SK-N-SH (cell line): ENCODE results near the gene USP36. TPM values are rescaled to one million over a fixed set of nuclear protein-coding genes. Genes with fewer than 3 reads are reported as not detected.
A peak's percentile ranks its signal among the peaks of the same experiment; 100 is the strongest.
"Not testable (repeated sequence)": the region's sequence is repeated elsewhere in the genome, so short reads cannot be mapped to it uniquely, and the experiment has no call there.

ENCODE experiments used
- CTCF ChIA-PET: fragments of 300-600, 350-600 bp; formaldehyde crosslinking; extraction: SDS; loops from one replicate; lab custom pipeline; 2021; lab: Yijun Ruan, JAX
- POLR2A ChIA-PET: fragments of 350-600 bp; sonication (Branson Sonifier 250); formaldehyde crosslinking; extraction: SDS; loops from one replicate; lab custom pipeline; 2020; ENCODE audit warnings: antibody characterized with exemption, inconsistent platforms; lab: Yijun Ruan, JAX
- DNase-seq: peaks from one replicate; pipeline ENCODE4 v3.0.0; 2012
- H2AFZ ChIP-seq: fragments of 200-600 bp; sonication (generic); 2 replicates; pipeline ENCODE4 v1.8.1; 2016; ENCODE audit warnings: antibody characterized with exemption, mild to moderate bottlenecking, low read depth
- H3F3A ChIP-seq: fragments of 200-600 bp; sonication (generic); replicated peaks from 2 replicates; pipeline ENCODE3; 2016; ENCODE audit warnings: antibody characterized with exemption, mild to moderate bottlenecking; ENCODE audit not compliant: insufficient read depth
- H3K27ac ChIP-seq, 2 experiments: fragments of 200-500 bp in 1 of 2; fragments of 200-600 bp in 1 of 2; sonication (Bioruptor generic) in 1 of 2; sonication (generic), shearing (Covaris generic) in 1 of 2; 2 replicates each; pipeline versions ENCODE4 v1.5.1 to v1.6.1; 2014 to 2016; ENCODE audit warnings: low read depth in 2 of 2, inconsistent platforms in 1 of 2, low read length in 1 of 2, mild to moderate bottlenecking in 1 of 2, mixed read lengths in 1 of 2
- H3K27me3 ChIP-seq: fragments of 200-600 bp; sonication (generic), shearing (Covaris generic); 2 replicates; pipeline ENCODE4 v1.6.1; 2016; ENCODE audit warnings: mixed run types; ENCODE audit not compliant: insufficient read depth
- H3K36me3 ChIP-seq, 2 experiments: fragments of 200-500 bp in 1 of 2; fragments of 200-600 bp in 1 of 2; sonication (Bioruptor generic) in 1 of 2; sonication (generic) in 1 of 2; replicated peaks in 1 of 2; 2 replicates each; pipeline versions ENCODE3 to v1.5.1; 2014 to 2016; ENCODE audit warnings: low read length in 1 of 2, mild to moderate bottlenecking in 1 of 2; ENCODE audit not compliant: insufficient read depth in 2 of 2, control insufficient read depth in 1 of 2
- H3K4me1 ChIP-seq, 2 experiments: fragments of 200-500 bp in 1 of 2; fragments of 200-600 bp in 1 of 2; sonication (Bioruptor generic) in 1 of 2; sonication (generic), shearing (Covaris generic) in 1 of 2; 2 replicates each; pipeline versions ENCODE4 v1.5.1 to v1.6.1; 2014 to 2016; ENCODE audit warnings: low read depth in 1 of 2, low read length in 1 of 2, mixed run types in 1 of 2; ENCODE audit not compliant: insufficient read depth in 2 of 2, control insufficient read depth in 1 of 2
- H3K4me2 ChIP-seq: fragments of 200-600 bp; sonication (generic), shearing (Covaris generic); 2 replicates; pipeline ENCODE4 v1.6.1; 2017; ENCODE audit warnings: mixed run types
- H3K4me3 ChIP-seq, 2 experiments: fragments of 200-500 bp in 1 of 2; fragments of 200-600 bp in 1 of 2; sonication (Bioruptor generic) in 1 of 2; sonication (generic), shearing (Covaris generic) in 1 of 2; 2 replicates each; pipeline versions ENCODE4 v1.5.1 to v1.8.1; 2014 to 2016; ENCODE audit warnings: low read depth in 2 of 2, inconsistent platforms in 1 of 2, low read length in 1 of 2, mild to moderate bottlenecking in 1 of 2, mixed read lengths in 1 of 2, moderate library complexity in 1 of 2
- H3K79me2 ChIP-seq: fragments of 200-600 bp; sonication (generic); 2 replicates; pipeline ENCODE4 v1.8.1; 2017; ENCODE audit warnings: mild to moderate bottlenecking; ENCODE audit not compliant: insufficient read depth
- H3K9ac ChIP-seq: fragments of 200-600 bp; sonication (generic); 2 replicates; pipeline ENCODE4 v1.6.1; 2017; ENCODE audit warnings: mixed run types
- H3K9me2 ChIP-seq: fragments of 200-600 bp; sonication (generic); 2 replicates; pipeline ENCODE4 v1.6.1; 2017; ENCODE audit warnings: mixed run types
- H3K9me3 ChIP-seq: fragments of 200-600 bp; sonication (generic); 2 replicates; pipeline ENCODE4 v1.6.1; 2017; ENCODE audit warnings: mixed run types, mild to moderate bottlenecking, moderate library complexity
- H4K20me1 ChIP-seq: fragments of 200-600 bp; sonication (generic); 2 replicates; pipeline ENCODE4 v1.6.1; 2017; ENCODE audit warnings: mild to moderate bottlenecking, mixed run types; ENCODE audit not compliant: insufficient read depth
- ELF1 ChIP-seq: IDR thresholded peaks from 2 replicates; pipeline ENCODE4 v1.4.0; 2012
- EP300 ChIP-seq, 2 experiments: IDR thresholded peaks; 2 replicates each; pipeline versions ENCODE4 v1.4.0 to v1.6.1; 2012; ENCODE audit warnings: borderline replicate concordance in 1 of 2, low read depth in 1 of 2, low read length in 1 of 2
- EZH2phosphoT487 ChIP-seq: fragments of 200-600 bp; sonication (generic); IDR thresholded peaks from 2 replicates; pipeline ENCODE4 v1.6.1; 2017; ENCODE audit warnings: low read depth, mixed run types, mild to moderate bottlenecking, antibody characterized with exemption, moderate library complexity, borderline replicate concordance
- FOXJ3 ChIP-seq: sonication (generic); formaldehyde crosslinking; IDR thresholded peaks from 2 replicates; pipeline ENCODE4 v1.5.1; 2020; ENCODE audit warnings: mild to moderate bottlenecking, missing genetic modification reagents
- GABPA ChIP-seq: IDR thresholded peaks from 2 replicates; pipeline ENCODE4 v1.4.0; 2012; ENCODE audit warnings: low read depth, mild to moderate bottlenecking
- MXI1 ChIP-seq: IDR thresholded peaks from 2 replicates; pipeline ENCODE4 v1.6.1; 2012; ENCODE audit warnings: mild to moderate bottlenecking, low read depth, low read length, improper control_type of control experiment
- NRF1 ChIP-seq: IDR thresholded peaks from 2 replicates; pipeline ENCODE4 v1.6.1; 2012; ENCODE audit warnings: low read depth, mild to moderate bottlenecking, low read length
- RAD21 ChIP-seq: IDR thresholded peaks from 2 replicates; pipeline ENCODE4 v1.6.1; 2012; ENCODE audit warnings: mild to moderate bottlenecking, low read length
- RCOR1 ChIP-seq: fragments of 150-350 bp; IDR thresholded peaks from 2 replicates; pipeline ENCODE4 v1.6.1; 2017; ENCODE audit warnings: antibody characterized with exemption, low read length
- REST ChIP-seq: IDR thresholded peaks from 2 replicates; pipeline ENCODE4 v1.6.1; 2012; ENCODE audit warnings: mild to moderate bottlenecking, low read depth, low read length, moderate library complexity
- RFX5 ChIP-seq: IDR thresholded peaks from 2 replicates; pipeline ENCODE4 v1.6.1; 2012; ENCODE audit warnings: mild to moderate bottlenecking, improper control_type of control experiment, low read length
- SIN3A ChIP-seq: IDR thresholded peaks from 2 replicates; pipeline ENCODE4 v1.6.1; 2012; ENCODE audit warnings: low read depth, mild to moderate bottlenecking, low read length, moderate library complexity, borderline replicate concordance
- TAF1 ChIP-seq: IDR thresholded peaks from 2 replicates; pipeline ENCODE4 v1.6.1; 2012; ENCODE audit warnings: low read depth, mild to moderate bottlenecking, low read length, moderate library complexity, borderline replicate concordance
- TCF12 ChIP-seq: IDR thresholded peaks from 2 replicates; pipeline ENCODE4 v1.4.0; 2012
- USF1 ChIP-seq: IDR thresholded peaks from 2 replicates; pipeline ENCODE4 v1.4.0; 2012; ENCODE audit warnings: low read depth, borderline replicate concordance
- USF2 ChIP-seq: fragments of 150-350 bp; IDR thresholded peaks from 2 replicates; pipeline ENCODE4 v1.6.1; 2017; ENCODE audit warnings: antibody characterized with exemption, low read length, low read depth, borderline replicate concordance
- WGBS: methylation state at CpG from one replicate; pipeline ENCODE4 v1.1.6; 2017; ENCODE audit warnings: low lambda C conversion rate; 5-methylcytosine and 5-hydroxymethylcytosine counted together
- polyA plus RNA-seq, 3 experiments: library from polyadenylated mRNA; depleted of rRNA; stranded (reverse); fragments of >200 nt; gene quantifications; 2 replicates each; pipeline ENCODE4 v1.2.3, GENCODE V29; 2012

USP36 gene
- polyA plus RNA-seq, 1 of the 3 experiments (the other 2 are of a cell fraction), result 34.6 TPM

- peak; percentile 60 for TF ChIP-seq USF2
- peak; percentile 83; the same call in 1 of the 2 replicates for TF ChIP-seq SIN3A
Observed at GRCh38 chr17:78840780-78841611, at the start of gene USP36 (continued).

GRCh38 chr17:78890096-78890495, 49.5 kb upstream of the USP36 start:
- H3K9me3 ChIP-seq, H3K9ac ChIP-seq, POLR2A ChIA-PET, H3K4me2 ChIP-seq, H3K27me3 ChIP-seq, H2AFZ ChIP-seq, H3K9me2 ChIP-seq, H3K4me3 ChIP-seq, DNase-seq: not testable (repeated sequence)
- WGBS, result 97% methylated on average over 11 of the region's 11 CpGs
- H3K79me2 ChIP-seq, result peaks cover 99% of the 10 kb centered on the region
- peaks cover 3 to 61% of the 10 kb centered on the region in 2 experiments for H3K4me1 ChIP-seq
- CTCF ChIA-PET, result interaction anchor here (3.0 to 7.4 kb wide), 2 partner anchors 24 to 81 kb away, joined by 28 to 44 read pairs; no protein-coding TSS in a partner anchor
- H3F3A ChIP-seq, result peaks cover 19% of the 10 kb centered on the region
- H3K36me3 ChIP-seq, result peaks cover 5 to 12% of the 10 kb centered on the region in 2 experiments
- H4K20me1 ChIP-seq, result peaks cover 45% of the 10 kb centered on the region
- peak overlapping the region in 1 of 2 experiments; percentile 98; a peak in 1 of 4 replicates for H3K27ac ChIP-seq

- Histone ChIP-seq H3K4me1 (peaks cover 8 to 67% of the 10 kb centered on the region in 2 experiments), H4K20me1 (peaks cover 39% of the 10 kb centered on the region)
- TF ChIP-seq ELF1, result no peak
- TF ChIP-seq SIN3A, result no peak
- TF ChIP-seq TCF12, result no peak
- TF ChIP-seq GABPA, result no peak
- TF ChIP-seq RAD21, result no peak
- TF ChIP-seq RFX5, result no peak
- no peak for TF ChIP-seq EZH2phosphoT487
- TF ChIP-seq FOXJ3 (CRISPR knock-in tag), result no peak
- no peak for TF ChIP-seq REST
- no peak for TF ChIP-seq RCOR1
- TF ChIP-seq MXI1, result no peak
- TF ChIP-seq USF1, result no peak
- TF ChIP-seq NRF1, result no peak
- TF ChIP-seq EP300 (IDR thresholded peaks at IDR 0.05; ENCODE audit: borderline replicate concordance in 1 of 2, low read depth in 1 of 2, low read length in 1 of 2), result no peak
- no peak for TF ChIP-seq TAF1
- TF ChIP-seq USF2, result no peak
- TF ChIP-seq, all 33 proteins: peak for 0
- Histone ChIP-seq H3K4me2 (no peak overlapping the region), H3K9me2 (no peaks in the 10 kb centered on the region), H2AFZ (no peak overlapping the region), H3K27ac (peak overlapping the region in 1 of 2 experiments; percentile 13; a peak in 1 of 4 replicates), H3K9me3 (no peaks in the 10 kb centered on the region), H3K4me3 (no peak overlapping the region), H3K27me3 (no peaks in the 10 kb centered on the region), H3F3A (peaks cover 25% of the 10 kb centered on the region), H3K9ac (no peak overlapping the region), H3K36me3 (peaks cover 5 to 12% of the 10 kb centered on the region in 2 experiments), H3K79me2 (peaks cover 99% of the 10 kb centered on the region)
- ChIA-PET CTCF (interaction anchor here (0.7 to 8.5 kb wide), 3 partner anchors 24 to 156 kb away, joined by 3 to 68 read pairs (median 7); no protein-coding TSS in a partner anchor), POLR2A (no interaction called here)
- DNase-seq, result no peak
- WGBS, result 94% methylated on average over 8 of the region's 8 CpGs
Observed at GRCh38 chr17:78889531-78889930, 48.9 kb upstream of the USP36 start.
